NB4 (cell line): Measurements from ENCODE around the gene DTHD1.

Experiments
- CTCF ChIP-seq: IDR thresholded peaks from one replicate; pipeline ENCODE4 v1.5.1; 2012; ENCODE audit warnings: low read depth, low read length
- MAX ChIP-seq: IDR thresholded peaks from 2 replicates; pipeline ENCODE4 v1.6.1; 2011; ENCODE audit warnings: low read depth, low read length

- no peak for TF ChIP-seq CTCF
- no peak for TF ChIP-seq MAX
Observed at GRCh38 chr4:36374836-36375511, 93.6 kb downstream of the DTHD1 start.
